Karpas-422 (cell line): ENCODE data around the gene DUSP14. TPM values are rescaled to one million over a fixed set of nuclear protein-coding genes. Genes with fewer than 3 reads are reported as not detected.

Experiments
- DNase-seq: peaks from one replicate; pipeline ENCODE4 v3.0.0-alpha.2; 2015
- H2AFZ ChIP-seq: fragments of 200-600 bp; sonication (generic); 2 replicates; pipeline ENCODE4 v1.6.1; 2014; ENCODE audit warnings: antibody characterized with exemption, low read length, mixed read lengths
- H3K27ac ChIP-seq: fragments of 200-600 bp; sonication (generic); 2 replicates; pipeline ENCODE4 v1.5.1; 2014; ENCODE audit warnings: mild to moderate bottlenecking, low read length, moderate library complexity
- H3K27me3 ChIP-seq: fragments of 200-600 bp; sonication (generic); 2 replicates; pipeline ENCODE4 v1.6.1; 2014; ENCODE audit warnings: low read length, mixed read lengths
- H3K36me3 ChIP-seq: fragments of 200-600 bp; sonication (generic); 2 replicates; pipeline ENCODE4 v1.6.1; 2014; ENCODE audit warnings: low read length, mixed read lengths; ENCODE audit not compliant: insufficient read depth
- H3K4me1 ChIP-seq: fragments of 200-600 bp; sonication (generic); 2 replicates; pipeline ENCODE4 v1.6.1; 2014; ENCODE audit warnings: mild to moderate bottlenecking, low read length, mixed read lengths
- H3K4me2 ChIP-seq: fragments of 200-600 bp; sonication (generic); 2 replicates; pipeline ENCODE4 v1.6.1; 2014; ENCODE audit warnings: low read length, low read depth, mild to moderate bottlenecking; ENCODE audit not compliant: poor library complexity, severe bottlenecking
- H3K4me3 ChIP-seq: fragments of 200-600 bp; sonication (generic); 2 replicates; pipeline ENCODE4 v1.5.1; 2014; ENCODE audit warnings: mild to moderate bottlenecking, antibody characterized with exemption, low read length, mixed read lengths
- H3K79me2 ChIP-seq: fragments of 200-600 bp; sonication (generic); 2 replicates; pipeline ENCODE4 v1.6.1; 2014; ENCODE audit warnings: mild to moderate bottlenecking, low read length, mixed read lengths
- H3K9ac ChIP-seq: fragments of 200-600 bp; sonication (generic); 2 replicates; pipeline ENCODE4 v1.6.0; 2014; ENCODE audit warnings: low read length
- H3K9me2 ChIP-seq: fragments of 200-600 bp; sonication (generic), shearing (Covaris generic); replicated peaks from 2 replicates; pipeline ENCODE4 v1.6.0; 2014; ENCODE audit warnings: mild to moderate bottlenecking, low read length, moderate library complexity; ENCODE audit not compliant: insufficient read depth
- H3K9me3 ChIP-seq: fragments of 300-700, 200-600 bp; sonication (generic); 2 replicates; pipeline ENCODE4 v1.6.1; 2014; ENCODE audit warnings: low read length, mixed read lengths
- H4K20me1 ChIP-seq: fragments of 200-600 bp; sonication (generic); 2 replicates; pipeline ENCODE4 v1.6.1; 2014; ENCODE audit warnings: mild to moderate bottlenecking, antibody characterized with exemption, low read length, low read depth; ENCODE audit not compliant: insufficient read depth
- total RNA-seq: library from RNA; depleted of rRNA; stranded (reverse); fragments of >200 nt; shearing (Covaris generic); gene quantifications from 2 replicates; pipeline ENCODE4 v1.2.3, GENCODE V29; 2014; ENCODE audit warnings: low replicate concordance

The DUSP14 gene
- total RNA-seq, 1 experiment from 2014 or later, result 12.2 TPM

DNA sequence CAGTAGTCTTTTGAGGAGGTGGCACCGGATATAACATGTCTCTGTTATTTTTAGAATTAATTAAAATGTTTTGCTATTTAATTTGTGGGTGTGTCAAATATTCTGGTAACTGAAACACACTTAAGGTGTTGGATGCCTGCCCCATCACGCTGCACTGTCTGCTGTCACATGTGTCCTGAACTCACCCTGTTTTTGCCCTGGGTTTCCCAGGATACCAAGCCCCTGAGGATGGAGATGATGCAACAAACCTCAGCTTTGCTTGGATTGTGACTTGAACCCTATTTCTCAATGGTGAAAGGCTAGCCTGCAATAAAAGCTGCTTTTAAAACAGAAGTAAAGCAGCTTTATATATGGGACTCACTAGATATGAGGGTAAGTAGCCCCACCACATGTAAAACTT is 11.5 kb upstream of the DUSP14 start:
- H4K20me1 ChIP-seq, result no peaks in the 10 kb centered on the region
- no peaks in the 10 kb centered on the region for H3K9me2 ChIP-seq
- H3K27ac ChIP-seq, result no peak overlapping the region
- no peaks in the 10 kb centered on the region for H3K79me2 ChIP-seq
- H3K36me3 ChIP-seq, result peaks cover 43% of the 10 kb centered on the region
- DNase-seq, result no peak
- no peak overlapping the region for H3K4me2 ChIP-seq
- H2AFZ ChIP-seq, result no peak overlapping the region
- H3K9ac ChIP-seq, result no peak overlapping the region
- H3K27me3 ChIP-seq, result no peaks in the 10 kb centered on the region
- H3K9me3 ChIP-seq, result no peaks in the 10 kb centered on the region
- peaks cover under 1% of the 10 kb centered on the region; the same call in 1 of the 2 replicates for H3K4me1 ChIP-seq
- H3K4me3 ChIP-seq, result no peak overlapping the region

DNA sequence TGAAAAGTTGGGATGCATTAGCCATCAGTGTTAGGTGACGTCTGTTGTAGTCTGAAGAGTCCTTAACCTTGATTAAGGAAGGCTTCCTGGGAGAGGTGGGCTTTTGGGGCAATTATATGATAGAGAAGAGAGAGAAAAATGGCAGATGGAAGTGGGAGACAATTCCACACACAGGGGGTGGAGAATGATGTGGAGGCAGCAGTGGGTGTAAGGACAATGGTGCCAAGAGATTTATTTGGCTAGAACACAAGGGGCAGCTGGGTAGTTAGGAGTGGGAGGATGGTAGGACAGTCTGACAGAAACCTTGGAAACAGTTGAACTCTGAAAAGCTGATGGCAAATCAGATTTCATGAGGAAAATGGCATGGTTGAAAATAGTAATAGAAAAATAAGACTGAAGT is 10.7 kb upstream of the DUSP14 start:
- Histone ChIP-seq H3K4me1 (peaks cover 7% of the 10 kb centered on the region; the same call in 1 of the 2 replicates), H4K20me1 (no peaks in the 10 kb centered on the region), H3K9me3 (no peaks in the 10 kb centered on the region), H3K27ac (no peak overlapping the region), H3K79me2 (no peaks in the 10 kb centered on the region), H2AFZ (no peak overlapping the region), H3K9me2 (no peaks in the 10 kb centered on the region), H3K36me3 (peaks cover 36% of the 10 kb centered on the region), H3K4me2 (no peak overlapping the region), H3K27me3 (no peaks in the 10 kb centered on the region), H3K9ac (no peak overlapping the region), H3K4me3 (no peak overlapping the region)
- no peak for DNase-seq

- Histone ChIP-seq H3K9me3 (no peaks in the 10 kb centered on the region), H3K4me1 (peaks cover 7% of the 10 kb centered on the region; the same call in 1 of the 2 replicates), H2AFZ (no peak overlapping the region), H3K9me2 (no peaks in the 10 kb centered on the region), H3K4me2 (no peak overlapping the region), H3K79me2 (no peaks in the 10 kb centered on the region), H3K36me3 (peaks cover 30% of the 10 kb centered on the region), H3K9ac (no peak overlapping the region), H3K4me3 (no peak overlapping the region), H4K20me1 (no peaks in the 10 kb centered on the region), H3K27ac (no peak overlapping the region), H3K27me3 (no peaks in the 10 kb centered on the region)
- no peak for DNase-seq
Measured at GRCh38 chr17:37480427-37480826, 9.3 kb upstream of the DUSP14 start.

- Histone ChIP-seq H3K36me3 (peaks cover 26% of the 10 kb centered on the region), H2AFZ (no peak overlapping the region), H3K27me3 (no peaks in the 10 kb centered on the region), H4K20me1 (no peaks in the 10 kb centered on the region), H3K27ac (no peak overlapping the region), H3K4me3 (no peak overlapping the region), H3K4me1 (peaks cover 7% of the 10 kb centered on the region; the same call in 1 of the 2 replicates), H3K9ac (no peak overlapping the region), H3K9me2 (no peaks in the 10 kb centered on the region), H3K4me2 (no peak overlapping the region), H3K79me2 (no peaks in the 10 kb centered on the region), H3K9me3 (no peaks in the 10 kb centered on the region)
- no peak for DNase-seq
Measured at GRCh38 chr17:37481001-37481665, 8.6 kb upstream of the DUSP14 start.

DNA sequence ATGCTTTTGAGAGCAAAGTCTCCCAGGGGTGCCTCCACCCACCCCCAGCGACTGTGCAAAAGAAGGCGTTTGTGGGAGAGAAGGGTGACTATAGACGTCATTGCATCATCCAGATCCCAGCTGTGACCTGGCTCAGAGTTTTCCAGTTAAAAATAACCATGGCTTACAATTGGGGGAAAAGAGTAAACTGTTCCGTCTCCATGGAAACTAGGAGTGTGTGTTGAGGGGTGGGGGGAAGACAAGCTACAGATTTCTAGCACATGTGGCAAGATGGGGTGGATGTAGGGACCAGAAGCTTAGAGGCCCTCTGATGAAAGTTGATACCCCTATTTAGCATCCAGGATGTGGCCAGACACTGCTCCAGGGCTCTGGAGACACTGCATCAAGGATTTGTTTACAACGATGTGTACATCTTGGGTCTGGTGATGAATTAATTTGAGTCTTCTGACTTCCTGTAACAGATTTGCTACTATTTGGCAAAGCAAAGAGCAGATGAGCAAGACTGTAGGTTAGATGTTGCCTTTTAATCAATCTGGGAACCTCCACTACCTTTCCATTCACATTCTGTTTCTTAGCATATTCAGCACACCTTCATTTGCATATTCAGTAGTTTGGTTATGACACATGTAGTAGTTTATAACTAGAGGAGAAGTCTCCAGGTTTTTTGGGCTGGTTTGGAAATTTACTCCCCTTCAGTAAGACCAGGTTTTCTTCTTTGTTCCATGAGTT is 6.2 kb upstream of the DUSP14 start:
- DNase-seq, result no peak
- H3K9ac ChIP-seq, result no peak overlapping the region
- peaks cover 9% of the 10 kb centered on the region for H3K36me3 ChIP-seq
- no peaks in the 10 kb centered on the region for H4K20me1 ChIP-seq
- H3K9me3 ChIP-seq, result no peaks in the 10 kb centered on the region
- H3K4me1 ChIP-seq, result peaks cover 14% of the 10 kb centered on the region
- H3K9me2 ChIP-seq, result no peaks in the 10 kb centered on the region
- no peak overlapping the region for H3K4me3 ChIP-seq
- no peaks in the 10 kb centered on the region for H3K27me3 ChIP-seq
- no peaks in the 10 kb centered on the region for H3K79me2 ChIP-seq
- no peak overlapping the region for H3K4me2 ChIP-seq
- no peak overlapping the region for H2AFZ ChIP-seq
- H3K27ac ChIP-seq, result no peak overlapping the region

- Histone ChIP-seq H3K36me3 (no peaks in the 10 kb centered on the region), H3K9me2 (no peaks in the 10 kb centered on the region), H3K9me3 (no peaks in the 10 kb centered on the region), H3K4me3 (no peak overlapping the region), H3K27me3 (no peaks in the 10 kb centered on the region), H3K4me2 (no peak overlapping the region), H3K79me2 (no peaks in the 10 kb centered on the region), H3K27ac (no peak overlapping the region), H3K4me1 (peaks cover 32% of the 10 kb centered on the region), H2AFZ (no peak overlapping the region), H3K9ac (no peak overlapping the region), H4K20me1 (no peaks in the 10 kb centered on the region; the same call in 1 of the 2 replicates)
- DNase-seq, result no peak
Measured at GRCh38 chr17:37485938-37486570, 3.6 kb upstream of the DUSP14 start.

DNA sequence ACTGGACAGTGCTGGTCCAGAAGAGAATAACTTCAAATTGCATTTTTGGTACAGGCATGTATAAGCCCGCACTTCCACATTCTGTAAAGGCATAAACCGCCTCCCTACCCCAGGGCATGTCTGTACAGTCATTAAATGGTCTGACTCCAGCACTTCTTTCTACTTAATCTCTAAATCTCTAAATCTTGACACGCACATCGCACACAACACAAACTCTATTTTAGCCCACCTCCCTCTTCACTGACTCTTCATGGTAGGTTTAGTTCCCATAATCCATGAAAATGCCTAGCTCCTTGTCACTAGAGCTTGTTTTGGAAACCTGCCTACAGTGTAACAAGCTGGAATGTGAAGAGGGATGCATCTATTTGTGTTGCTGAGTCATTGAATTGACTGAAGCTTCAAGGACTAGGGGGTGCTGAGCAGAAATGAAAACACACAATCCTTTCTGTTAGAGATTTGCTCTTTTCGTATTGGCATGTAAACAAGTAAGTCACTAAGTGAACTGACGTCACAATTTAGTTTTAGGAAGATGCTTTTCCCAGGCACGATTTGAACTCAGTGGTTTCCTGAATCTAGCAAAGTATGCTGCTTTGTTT is 1.6 kb upstream of the DUSP14 start:
- H3K9me2 ChIP-seq, result no peaks in the 10 kb centered on the region
- peaks cover 15% of the 10 kb centered on the region for H4K20me1 ChIP-seq
- H3K4me1 ChIP-seq, result peaks cover 35% of the 10 kb centered on the region
- peak overlapping the region; percentile 99 for H2AFZ ChIP-seq
- H3K27me3 ChIP-seq, result no peaks in the 10 kb centered on the region
- H3K4me3 ChIP-seq, result peak overlapping the region; percentile 81
- H3K36me3 ChIP-seq, result no peaks in the 10 kb centered on the region
- H3K9ac ChIP-seq, result peak overlapping the region; percentile 82
- no peaks in the 10 kb centered on the region for H3K79me2 ChIP-seq
- H3K27ac ChIP-seq, result no peak overlapping the region
- H3K4me2 ChIP-seq, result peak overlapping the region; percentile 97
- H3K9me3 ChIP-seq, result no peaks in the 10 kb centered on the region
- peak; percentile 51 for DNase-seq
